Measurements from ENCODE around the gene ULBP1.
"Not testable (repeated sequence)": the region's sequence is repeated elsewhere in the genome, so short reads cannot be mapped to it uniquely, and the experiment has no call there.

ULBP1 gene

GRCh38 chr6:149953390-149953789 lies 10.4 kb upstream of the ULBP1 start:
- not testable (repeated sequence) for DNase-seq (ENCODE audit: low read depth in 2 of 2)

- not testable (repeated sequence) for DNase-seq (ENCODE audit: low read depth in 2 of 2)
Measured at GRCh38 chr6:149953934-149954327, 9.8 kb upstream of the ULBP1 start.

- not testable (repeated sequence) for DNase-seq (ENCODE audit: low read depth in 2 of 2)
Measured at GRCh38 chr6:149954328-149954983, 9.3 kb upstream of the ULBP1 start.

GRCh38 chr6:149954984-149955653 lies 8.6 kb upstream of the ULBP1 start:
- DNase-seq (ENCODE audit: low read depth in 2 of 2) = not testable (repeated sequence)

GRCh38 chr6:149955654-149956317 lies 8.0 kb upstream of the ULBP1 start:
- not testable (repeated sequence) for DNase-seq (ENCODE audit: low read depth in 2 of 2)

GRCh38 chr6:149958124-149958523 lies 5.6 kb upstream of the ULBP1 start:
- DNase-seq (ENCODE audit: low read depth in 2 of 2) = not testable (repeated sequence)

- not testable (repeated sequence) for DNase-seq (ENCODE audit: low read depth in 2 of 2)
Measured at GRCh38 chr6:149959806-149960205, 3.9 kb upstream of the ULBP1 start.

- no peak for DNase-seq (ENCODE audit: low read depth in 2 of 2)
Measured at GRCh38 chr6:149960488-149960887, 3.3 kb upstream of the ULBP1 start.

- DNase-seq (ENCODE audit: low read depth in 2 of 2) = no peak
Measured at GRCh38 chr6:149961728-149962425, 1.9 kb upstream of the ULBP1 start.

- DNase-seq (ENCODE audit: low read depth in 2 of 2) = no peak
Measured at GRCh38 chr6:149962461-149963211, 1.1 kb upstream of the ULBP1 start.

- peak in 1 of 2 experiments; percentile 44 for DNase-seq (ENCODE audit: low read depth in 2 of 2)
Measured at GRCh38 chr6:149963212-149963461, 606 bp upstream of the ULBP1 start.

- no peak for DNase-seq (ENCODE audit: low read depth in 2 of 2)
Measured at GRCh38 chr6:149964308-149965193, 808 bp downstream of the ULBP1 start.

- no peak for DNase-seq (ENCODE audit: low read depth in 2 of 2)
Measured at GRCh38 chr6:149965194-149966020, 1.7 kb downstream of the ULBP1 start.

- DNase-seq (ENCODE audit: low read depth in 2 of 2) = not testable (repeated sequence)
Measured at GRCh38 chr6:149966319-149966718, 2.6 kb downstream of the ULBP1 start.

GRCh38 chr6:149967591-149967990 lies 3.8 kb downstream of the ULBP1 start:
- DNase-seq (ENCODE audit: low read depth in 2 of 2) = no peak

- not testable (repeated sequence) for DNase-seq (ENCODE audit: low read depth in 2 of 2)
Measured at GRCh38 chr6:149967999-149968398, 4.3 kb downstream of the ULBP1 start.

GRCh38 chr6:149968909-149969308 lies 5.2 kb downstream of the ULBP1 start:
- DNase-seq (ENCODE audit: low read depth in 2 of 2) = not testable (repeated sequence)

- no peak for DNase-seq (ENCODE audit: low read depth in 2 of 2)
Measured at GRCh38 chr6:149969635-149970034, 5.9 kb downstream of the ULBP1 start.

- DNase-seq (ENCODE audit: low read depth in 2 of 2) = not testable (repeated sequence)
Measured at GRCh38 chr6:149974394-149974793, 10.7 kb downstream of the ULBP1 start.

- no peak for DNase-seq (ENCODE audit: low read depth in 2 of 2)
Measured at GRCh38 chr6:149974825-149975224, 11.1 kb downstream of the ULBP1 start.
